H1 (cell line): ENCODE results near the gene TOR4A. TPM values are rescaled to one million over a fixed set of nuclear protein-coding genes. Genes with fewer than 3 reads are reported as not detected.

Experiments
- CTCF ChIA-PET: fragments of 300-600 bp; sonication (Branson Sonifier 250); formaldehyde crosslinking; loops from one replicate; lab custom pipeline; 2021; ENCODE audit not compliant: partially characterized antibody; lab: Charles Lee
- POLR2A ChIA-PET: fragments of 300-600 bp; sonication (Branson Sonifier 250); formaldehyde crosslinking; loops from one replicate; lab custom pipeline; 2021; ENCODE audit warnings: inconsistent platforms; ENCODE audit not compliant: partially characterized antibody; lab: Charles Lee
- DNase-seq, 2 experiments: peaks; one replicate each; pipeline versions ENCODE4 v3.0.0 to v3.0.0-alpha.2; 2010 to 2022; ENCODE audit warnings: low spot score in 2 of 2, low read depth in 1 of 2, mixed read lengths in 1 of 2
- FAIRE-seq: peaks from 2 replicates; lab custom pipeline; 2011; peaks lifted over from hg19 to GRCh38; lab: Jason Lieb, UNC
- H2AFZ ChIP-seq: 2 replicates; pipeline ENCODE4 v1.8.1; 2012; ENCODE audit warnings: low read length, inconsistent platforms
- H2AK5ac ChIP-seq: 2 replicates; pipeline ENCODE4 v1.6.1; 2013; ENCODE audit warnings: low read depth, low read length
- H2BK120ac ChIP-seq: replicated peaks from 2 replicates; pipeline ENCODE3; 2013; ENCODE audit warnings: low read depth, low read length, inconsistent platforms
- H2BK12ac ChIP-seq: 2 replicates; pipeline ENCODE4 v1.6.1; 2013; ENCODE audit warnings: low read depth, low read length
- H2BK15ac ChIP-seq: 2 replicates; pipeline ENCODE4 v1.6.1; 2013; ENCODE audit warnings: low read length
- H2BK20ac ChIP-seq: 2 replicates; pipeline ENCODE4 v1.6.1; 2013; ENCODE audit warnings: low read length
- H2BK5ac ChIP-seq: 2 replicates; pipeline ENCODE4 v1.6.1; 2013; ENCODE audit warnings: low read depth, low read length
- H3K14ac ChIP-seq: 2 replicates; pipeline ENCODE4 v1.6.1; 2013; ENCODE audit warnings: inconsistent platforms; ENCODE audit not compliant: insufficient read length
- H3K18ac ChIP-seq: 2 replicates; pipeline ENCODE4 v1.6.1; 2013; ENCODE audit warnings: low read length; ENCODE audit errors: extremely low read depth
- H3K23ac ChIP-seq: 2 replicates; pipeline ENCODE4 v1.6.1; 2013; ENCODE audit warnings: inconsistent platforms; ENCODE audit not compliant: insufficient read length
- H3K23me2 ChIP-seq: 2 replicates; pipeline ENCODE4 v1.6.1; 2013; ENCODE audit warnings: low read depth, low read length
- H3K27ac ChIP-seq: 2 replicates; pipeline ENCODE4 v1.6.1; 2011; ENCODE audit warnings: low read depth, low read length, inconsistent platforms
- H3K27me3 ChIP-seq, 4 experiments: replicated peaks in 1 of 4; 1 replicate in 1 of 4; 2 replicates in 3 of 4; pipeline versions ENCODE4 v1.6.1 to v1.8.1; 2011 to 2013; ENCODE audit warnings: low read length in 3 of 4, mild to moderate bottlenecking in 3 of 4, inconsistent platforms in 2 of 4, mixed read lengths in 2 of 4, moderate library complexity in 1 of 4; ENCODE audit not compliant: control insufficient read depth in 3 of 4, insufficient read depth in 3 of 4; ENCODE audit errors: extremely low read depth in 1 of 4
- H3K36me3 ChIP-seq, 4 experiments: 2 replicates each; pipeline versions ENCODE4 v1.6.1 to v1.8.1; 2011 to 2013; ENCODE audit warnings: mild to moderate bottlenecking in 4 of 4, low read length in 3 of 4, moderate library complexity in 2 of 4, control low read depth in 1 of 4, inconsistent platforms in 1 of 4; ENCODE audit not compliant: insufficient read depth in 4 of 4, control insufficient read depth in 2 of 4
- H3K4ac ChIP-seq: replicated peaks from 2 replicates; pipeline ENCODE3; 2013; ENCODE audit warnings: low read length, low read depth, mixed read lengths, inconsistent platforms; ENCODE audit not compliant: insufficient read length
- H3K4me1 ChIP-seq, 4 experiments: replicated peaks in 1 of 4; 1 replicate in 1 of 4; 2 replicates in 3 of 4; pipeline versions ENCODE4 v1.6.1 to v1.8.1; 2011 to 2013; ENCODE audit warnings: low read length in 3 of 4, inconsistent platforms in 2 of 4, mixed read lengths in 1 of 4; ENCODE audit not compliant: insufficient read depth in 4 of 4, control insufficient read depth in 3 of 4
- H3K4me2 ChIP-seq, 2 experiments: 2 replicates each; pipeline versions ENCODE4 v1.6.1 to v1.8.1; 2011 to 2013; ENCODE audit warnings: low read depth in 2 of 2, low read length in 2 of 2, control low read depth in 1 of 2, inconsistent platforms in 1 of 2, mild to moderate bottlenecking in 1 of 2; ENCODE audit not compliant: insufficient read depth in 1 of 2
- H3K4me3 ChIP-seq, 4 experiments: fragments of 200-600, 300-600 bp in 1 of 4; sonication (generic), shearing (Covaris generic), sonication (Bioruptor Twin) in 1 of 4; 2 replicates each; pipeline versions ENCODE4 v1.5.1 to v1.8.1; 2011 to 2016; ENCODE audit warnings: low read length in 4 of 4, low read depth in 3 of 4, control low read depth in 2 of 4, inconsistent platforms in 2 of 4, mild to moderate bottlenecking in 2 of 4, mixed read lengths in 1 of 4, moderate library complexity in 1 of 4; ENCODE audit not compliant: insufficient read depth in 2 of 4; ENCODE audit errors: extremely low read depth in 1 of 4
- H3K56ac ChIP-seq: replicated peaks from 2 replicates; pipeline ENCODE3; 2013; ENCODE audit warnings: low read depth, mild to moderate bottlenecking, mixed read lengths, low read length, inconsistent platforms; ENCODE audit not compliant: insufficient read length
- H3K79me1 ChIP-seq: 2 replicates; pipeline ENCODE4 v1.6.1; 2013; ENCODE audit warnings: low read depth, low read length, control low read depth
- H3K79me2 ChIP-seq, 2 experiments: 2 replicates each; pipeline versions ENCODE4 v1.6.1 to v1.8.1; 2012 to 2013; ENCODE audit warnings: low read length in 2 of 2, mild to moderate bottlenecking in 2 of 2, inconsistent platforms in 1 of 2; ENCODE audit not compliant: insufficient read depth in 2 of 2, control insufficient read depth in 1 of 2
- H3K9ac ChIP-seq, 4 experiments: replicated peaks in 1 of 4; 1 replicate in 1 of 4; 2 replicates in 3 of 4; pipeline versions ENCODE4 v1.6.1 to v1.8.1; 2011 to 2013; ENCODE audit warnings: low read depth in 3 of 4, low read length in 3 of 4, control low read depth in 2 of 4, mild to moderate bottlenecking in 2 of 4, moderate library complexity in 2 of 4, inconsistent platforms in 1 of 4; ENCODE audit errors: extremely low read depth in 1 of 4
- H3K9me3 ChIP-seq, 2 experiments: 2 replicates each; pipeline versions ENCODE4 v1.6.1 to v1.8.1; 2012 to 2013; ENCODE audit warnings: mild to moderate bottlenecking in 2 of 2, moderate library complexity in 2 of 2, control low read depth in 1 of 2, inconsistent platforms in 1 of 2, low read depth in 1 of 2, low read length in 1 of 2, mixed read lengths in 1 of 2; ENCODE audit not compliant: insufficient read depth in 2 of 2
- H4K20me1 ChIP-seq, 2 experiments: replicated peaks in 1 of 2; 2 replicates each; pipeline versions ENCODE3 to v1.8.1; 2011 to 2013; ENCODE audit warnings: inconsistent platforms in 2 of 2, low read length in 2 of 2, mild to moderate bottlenecking in 1 of 2; ENCODE audit not compliant: insufficient read depth in 2 of 2, control insufficient read depth in 1 of 2
- H4K5ac ChIP-seq: 2 replicates; pipeline ENCODE4 v1.6.1; 2013; ENCODE audit warnings: low read length, low read depth, mixed read lengths, inconsistent platforms; ENCODE audit not compliant: insufficient read length
- H4K8ac ChIP-seq: 2 replicates; pipeline ENCODE4 v1.8.0; 2013; ENCODE audit warnings: mild to moderate bottlenecking, moderate library complexity, low read length, inconsistent platforms; ENCODE audit not compliant: insufficient read depth; ENCODE audit errors: extremely low read depth
- H4K91ac ChIP-seq: replicated peaks from 2 replicates; pipeline ENCODE3; 2013; ENCODE audit warnings: low read length, mixed read lengths, inconsistent platforms; ENCODE audit not compliant: insufficient read length
- RAD21 ChIP-seq, 2 experiments: IDR thresholded peaks in 1 of 2; conservative IDR thresholded peaks in 1 of 2; 2 replicates each; pipeline ENCODE4 v1.6.1; 2011; ENCODE audit warnings: low read depth in 2 of 2, low read length in 2 of 2, improper control_type of control experiment in 1 of 2, inconsistent platforms in 1 of 2, mild to moderate bottlenecking in 1 of 2, moderate library complexity in 1 of 2
- RXRA ChIP-seq: IDR thresholded peaks from 2 replicates; pipeline ENCODE4 v1.6.1; 2011; ENCODE audit warnings: low read depth, mild to moderate bottlenecking, low read length, moderate library complexity; ENCODE audit not compliant: insufficient read depth
- YY1 ChIP-seq: IDR thresholded peaks from 2 replicates; pipeline ENCODE4 v1.6.1; 2011; ENCODE audit warnings: low read depth, mild to moderate bottlenecking, low read length
- WGBS, 2 experiments: shearing (Covaris generic) in 1 of 2; methylation state at CpG; one replicate each; pipeline versions ENCODE4 v1.1.6 to v1.1.7; 2013 to 2015; ENCODE audit warnings: low lambda C conversion rate in 2 of 2, mixed read lengths in 2 of 2, inconsistent platforms in 1 of 2, low coverage in 1 of 2, missing lambda C conversion rate in 1 of 2; ENCODE audit not compliant: insufficient replicate concordance in 2 of 2, insufficient coverage in 1 of 2, insufficient read length in 1 of 2; ENCODE audit errors: extremely low coverage in 1 of 2, missing lambda C conversion rate in 1 of 2; 5-methylcytosine and 5-hydroxymethylcytosine counted together
- polyA plus RNA-seq, 7 experiments: library from polyadenylated mRNA; depleted of rRNA in 3 of 7; stranded (reverse) in 5 of 7; unstranded in 2 of 7; fragments of >200 nt in 5 of 7; fragments of 200-250 nt in 2 of 7; gene quantifications; 1 replicate in 5 of 7; 2 replicates in 1 of 7; 4 replicates in 1 of 7; pipeline versions ENCODE4 v1.2.1 to v1.2.3, GENCODE V29; 2011 to 2013; ENCODE audit warnings: missing spikeins in 2 of 7, mixed read lengths in 2 of 7
- total RNA-seq: library from RNA; stranded (reverse); fragmentation: NEBNext Ultra II Directional; extraction: Animal tissue kit (Norgen Biotek cat#: 25700); gene quantifications from 2 replicates; pipeline ENCODE4 v1.2.1, GENCODE V29; 2021

The TOR4A gene
- total and polyA plus RNA-seq, 2 of the 8 experiments (the other 6 are each of a cell fraction or from before 2014, with no cell fraction given): 8.4 to 9.3 TPM

DNA sequence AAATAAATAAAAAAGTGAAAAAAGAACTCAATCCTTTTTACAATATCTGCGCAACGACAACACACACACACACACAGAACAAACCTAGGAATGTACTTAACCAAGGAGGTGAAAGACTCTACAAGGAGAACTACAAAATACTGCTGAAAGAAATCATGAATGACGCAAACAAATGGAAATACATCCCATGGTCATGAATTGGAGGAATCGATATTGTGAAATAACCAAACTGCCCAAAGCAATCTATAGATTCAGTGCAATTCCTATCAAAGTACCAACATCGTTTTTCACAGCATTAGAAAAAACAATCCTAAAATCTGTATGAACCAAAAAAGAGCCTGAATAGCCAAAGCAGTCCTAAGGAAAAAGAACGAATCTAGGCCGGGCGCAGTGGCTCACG lies 54.4 kb downstream of the TOR4A start:
- Histone ChIP-seq H3K27me3 (no peaks in the 10 kb centered on the region), H2BK12ac (no peak overlapping the region), H4K8ac (no peak overlapping the region), H3K18ac (no peak overlapping the region), H4K5ac (no peak overlapping the region), H3K79me1 (no peaks in the 10 kb centered on the region), H2BK20ac (no peak overlapping the region), H2BK5ac (no peak overlapping the region), H3K4me2 (no peak overlapping the region), H3K27ac (no peak overlapping the region), H3K56ac (no peak overlapping the region), H3K36me3 (no peaks in the 10 kb centered on the region), H2BK120ac (no peak overlapping the region), H4K20me1 (no peaks in the 10 kb centered on the region), H2AFZ (no peak overlapping the region), H3K4ac (no peak overlapping the region), H3K4me3 (no peak overlapping the region), H3K79me2 (no peaks in the 10 kb centered on the region), H3K9ac (no peak overlapping the region), H3K14ac (no peak overlapping the region), H2BK15ac (no peak overlapping the region), H3K4me1 (no peaks in the 10 kb centered on the region; a peak in 1 of 7 replicates), H3K23me2 (no peaks in the 10 kb centered on the region), H4K91ac (no peak overlapping the region), H2AK5ac (no peak overlapping the region), H3K9me3 (peaks cover 2 to 8% of the 10 kb centered on the region in 2 experiments; a peak in 1 of 4 replicates), H3K23ac (no peak overlapping the region)
- no peak for FAIRE-seq
- CTCF ChIA-PET: interaction anchor here (0.6 kb wide), 1 partner anchor 43 kb away, joined by 3 read pairs; no protein-coding TSS in a partner anchor
- TF ChIP-seq RXRA (no peak), RAD21 (IDR thresholded peaks at IDR 0.05 in 1 of 2, conservative IDR thresholded peaks at IDR 0.05 in 1 of 2; ENCODE audit: low read depth in 2 of 2, low read length in 2 of 2) (no peak), YY1 (no peak)
- no peak for DNase-seq
- POLR2A ChIA-PET: no interaction called here
- 95% methylated on average over 9 of the region's 9 CpGs; no CpG with 5 or more reads in 1 of the 2 experiments for WGBS, 2 experiments

Other genes with a start within 250 kb of the TOR4A start
- gene ABCA2, start 249.5 kb upstream of the TOR4A start, total RNA-seq: 12.5 and 15.2 TPM in 2 replicates
- gene ABCA2, start 249.5 kb upstream of the TOR4A start, polyA plus RNA-seq (2011; rRNA removed): 14.3 and 21.9 TPM in 2 replicates
- gene FUT7, start 245.6 kb upstream of the TOR4A start, total RNA-seq: not detected in 2 replicates
- not detected in 2 replicates for gene FUT7, start 245.6 kb upstream of the TOR4A start, polyA plus RNA-seq (2011; rRNA removed)
- gene NPDC1, start 231.5 kb upstream of the TOR4A start, total RNA-seq: 41.9 and 44.1 TPM in 2 replicates
- gene NPDC1, start 231.5 kb upstream of the TOR4A start, polyA plus RNA-seq (2011; rRNA removed): 26.2 and 43.6 TPM in 2 replicates
- gene ENTPD2, start 223.7 kb upstream of the TOR4A start, total RNA-seq: 3.2 and 3.8 TPM in 2 replicates
- gene ENTPD2, start 223.7 kb upstream of the TOR4A start, polyA plus RNA-seq (2011; rRNA removed): 0.65 and 1.9 TPM in 2 replicates
- 30.3 and 32.1 TPM in 2 replicates for gene SAPCD2, start 207.2 kb upstream of the TOR4A start, total RNA-seq
- gene SAPCD2, start 207.2 kb upstream of the TOR4A start, polyA plus RNA-seq (2011; rRNA removed): 12.7 and 17.3 TPM in 2 replicates
- gene UAP1L1, start 200.2 kb upstream of the TOR4A start, total RNA-seq: 5.4 and 5.5 TPM in 2 replicates
- 2.0 and 3.5 TPM in 2 replicates for gene UAP1L1, start 200.2 kb upstream of the TOR4A start, polyA plus RNA-seq (2011; rRNA removed)
- gene MAN1B1, start 190.7 kb upstream of the TOR4A start, total RNA-seq: 35.1 and 36.3 TPM in 2 replicates
- gene MAN1B1, start 190.7 kb upstream of the TOR4A start, polyA plus RNA-seq (2011; rRNA removed): 33.7 and 36.5 TPM in 2 replicates
- gene DPP7, start 163.0 kb upstream of the TOR4A start, total RNA-seq: 21.2 and 21.5 TPM in 2 replicates
- 26.8 and 34.7 TPM in 2 replicates for gene DPP7, start 163.0 kb upstream of the TOR4A start, polyA plus RNA-seq (2011; rRNA removed)
- 2.1 TPM in 2 replicates for gene GRIN1, start 138.6 kb upstream of the TOR4A start, total RNA-seq
- gene GRIN1, start 138.6 kb upstream of the TOR4A start, polyA plus RNA-seq (2011; rRNA removed): 0.48 and 1.3 TPM in 2 replicates
- gene LRRC26, start 107.7 kb upstream of the TOR4A start, total RNA-seq: 0.34 and 0.36 TPM in 2 replicates
- 0.85 and 1.0 TPM in 2 replicates for gene LRRC26, start 107.7 kb upstream of the TOR4A start, polyA plus RNA-seq (2011; rRNA removed)
- gene TMEM210, start 105.7 kb upstream of the TOR4A start, total RNA-seq: not detected in 2 replicates
- gene TMEM210, start 105.7 kb upstream of the TOR4A start, polyA plus RNA-seq (2011; rRNA removed): not detected in 2 replicates
- gene ANAPC2, start 89.2 kb upstream of the TOR4A start, total RNA-seq: 37.7 and 41.9 TPM in 2 replicates
- 30.2 and 44.3 TPM in 2 replicates for gene ANAPC2, start 89.2 kb upstream of the TOR4A start, polyA plus RNA-seq (2011; rRNA removed)
- 87.3 and 91.3 TPM in 2 replicates for gene SSNA1, start 89.0 kb upstream of the TOR4A start, total RNA-seq
- 157 and 182 TPM in 2 replicates for gene SSNA1, start 89.0 kb upstream of the TOR4A start, polyA plus RNA-seq (2011; rRNA removed)
- 23.2 and 27.2 TPM in 2 replicates for gene TPRN, start 77.0 kb upstream of the TOR4A start, total RNA-seq
- 9.7 and 14.9 TPM in 2 replicates for gene TPRN, start 77.0 kb upstream of the TOR4A start, polyA plus RNA-seq (2011; rRNA removed)
- gene TMEM203, start 72.1 kb upstream of the TOR4A start, total RNA-seq: 44.1 and 44.2 TPM in 2 replicates
- gene TMEM203, start 72.1 kb upstream of the TOR4A start, polyA plus RNA-seq (2011; rRNA removed): 57.1 and 67.1 TPM in 2 replicates
- 32.3 and 33.2 TPM in 2 replicates for gene NDOR1, start 72.0 kb upstream of the TOR4A start, total RNA-seq
- 25.7 and 42.4 TPM in 2 replicates for gene NDOR1, start 72.0 kb upstream of the TOR4A start, polyA plus RNA-seq (2011; rRNA removed)
- 7.7 and 8.9 TPM in 2 replicates for gene RNF208, start 55.5 kb upstream of the TOR4A start, total RNA-seq
- gene RNF208, start 55.5 kb upstream of the TOR4A start, polyA plus RNA-seq (2011; rRNA removed): 2.7 and 4.8 TPM in 2 replicates
- gene CYSRT1, start 52.6 kb upstream of the TOR4A start, total RNA-seq: 1.0 and 1.6 TPM in 2 replicates
- 6.5 and 7.6 TPM in 2 replicates for gene CYSRT1, start 52.6 kb upstream of the TOR4A start, polyA plus RNA-seq (2011; rRNA removed)
- 0.17 TPM in 1 of 2 replicates, not detected in the other for gene RNF224, start 50.2 kb upstream of the TOR4A start, total RNA-seq
- gene RNF224, start 50.2 kb upstream of the TOR4A start, polyA plus RNA-seq (2011; rRNA removed): 0.24 and 0.25 TPM in 2 replicates
- gene SLC34A3, start 46.8 kb upstream of the TOR4A start, total RNA-seq: not detected in 2 replicates
- gene SLC34A3, start 46.8 kb upstream of the TOR4A start, polyA plus RNA-seq (2011; rRNA removed): 0.06 and 0.08 TPM in 2 replicates
- 307 and 311 TPM in 2 replicates for gene TUBB4B, start 36.4 kb upstream of the TOR4A start, total RNA-seq
- gene TUBB4B, start 36.4 kb upstream of the TOR4A start, polyA plus RNA-seq (2011; rRNA removed): 280 and 342 TPM in 2 replicates
- not detected in 2 replicates for gene STPG3, start 26.4 kb upstream of the TOR4A start, total RNA-seq
- 0.14 TPM in 1 of 2 replicates, not detected in the other for gene STPG3, start 26.4 kb upstream of the TOR4A start, polyA plus RNA-seq (2011; rRNA removed)
- gene NELFB, start 22.4 kb upstream of the TOR4A start, total RNA-seq: 70.8 and 78.0 TPM in 2 replicates
- gene NELFB, start 22.4 kb upstream of the TOR4A start, polyA plus RNA-seq (2011; rRNA removed): 57.6 and 86.5 TPM in 2 replicates
- 35.4 and 37.2 TPM in 2 replicates for gene NRARP, start 24.5 kb downstream of the TOR4A start, total RNA-seq
- gene NRARP, start 24.5 kb downstream of the TOR4A start, polyA plus RNA-seq (2011; rRNA removed): 32.5 and 52.0 TPM in 2 replicates
- gene EXD3, start 145.4 kb downstream of the TOR4A start, total RNA-seq: 7.0 and 7.2 TPM in 2 replicates
- gene EXD3, start 145.4 kb downstream of the TOR4A start, polyA plus RNA-seq (2011; rRNA removed): 9.4 and 12.7 TPM in 2 replicates
- gene NOXA1, start 145.7 kb downstream of the TOR4A start, total RNA-seq: 0.34 and 0.55 TPM in 2 replicates
- gene NOXA1, start 145.7 kb downstream of the TOR4A start, polyA plus RNA-seq (2011; rRNA removed): 0.91 and 1.5 TPM in 2 replicates
- gene ENTPD8, start 163.6 kb downstream of the TOR4A start, total RNA-seq: 0.33 and 0.48 TPM in 2 replicates
- 0.51 and 1.1 TPM in 2 replicates for gene ENTPD8, start 163.6 kb downstream of the TOR4A start, polyA plus RNA-seq (2011; rRNA removed)
- 55.5 and 56.7 TPM in 2 replicates for gene NSMF, start 181.6 kb downstream of the TOR4A start, total RNA-seq
- 65.1 and 90.8 TPM in 2 replicates for gene NSMF, start 181.6 kb downstream of the TOR4A start, polyA plus RNA-seq (2011; rRNA removed)